ENCODE measurements around the gene SLC24A4.
"Not testable (repeated sequence)": the region's sequence is repeated elsewhere in the genome, so short reads cannot be mapped to it uniquely, and the experiment has no call there.

SLC24A4 gene

DNA sequence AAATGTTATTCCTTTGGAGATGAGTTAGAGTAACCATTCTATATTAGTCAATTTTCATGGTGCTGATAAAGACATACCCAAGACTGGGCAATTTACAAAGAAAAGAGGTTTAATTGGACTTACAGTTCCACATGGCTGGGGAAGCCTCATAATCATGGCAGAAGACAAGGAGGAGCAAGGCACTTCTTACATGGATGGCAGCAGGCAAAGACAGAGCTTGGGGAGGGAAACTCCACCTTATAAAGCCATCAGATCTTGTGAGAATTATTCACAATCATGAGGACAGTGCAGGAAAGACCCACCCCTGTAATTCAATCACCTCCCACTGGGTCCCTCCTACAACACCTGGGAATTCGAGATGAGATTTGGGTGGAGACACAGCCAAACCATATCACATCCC lies 79.5 kb downstream of the SLC24A4 start:
- not testable (repeated sequence) for DNase-seq (ENCODE audit: low read depth)

DNA sequence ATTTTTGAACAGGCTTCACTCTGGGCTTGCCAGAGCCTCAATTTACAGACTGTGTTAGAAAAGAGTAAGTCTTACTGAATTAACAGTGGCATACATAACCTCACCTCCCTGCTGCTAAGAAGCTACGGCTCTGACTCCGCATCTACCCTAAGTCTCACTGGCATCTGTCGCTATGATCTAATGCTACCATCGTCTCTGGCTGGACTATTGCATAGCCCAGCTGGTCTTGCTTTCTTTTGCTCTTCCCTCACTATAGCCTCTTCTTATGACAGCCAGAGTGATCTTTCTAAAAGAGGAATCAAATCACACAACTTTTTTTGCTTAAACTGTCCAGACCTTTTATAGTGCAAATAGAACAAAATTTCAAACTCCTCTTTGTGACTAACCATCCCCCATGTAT lies 81.1 kb downstream of the SLC24A4 start:
- DNase-seq (ENCODE audit: low read depth), result no peak

- no peak for DNase-seq (ENCODE audit: low read depth)
Observed at GRCh38 chr14:92404421-92404820, 81.5 kb downstream of the SLC24A4 start.

GRCh38 chr14:92404938-92405337 lies 82.0 kb downstream of the SLC24A4 start:
- no peak for DNase-seq (ENCODE audit: low read depth)

- DNase-seq (ENCODE audit: low read depth), result no peak
Observed at GRCh38 chr14:92407410-92407809, 84.4 kb downstream of the SLC24A4 start.

- DNase-seq (ENCODE audit: low read depth), result no peak
Observed at GRCh38 chr14:92409043-92409442, 86.1 kb downstream of the SLC24A4 start.

- no peak for DNase-seq (ENCODE audit: low read depth)
Observed at GRCh38 chr14:92411135-92411534, 88.2 kb downstream of the SLC24A4 start.

DNA sequence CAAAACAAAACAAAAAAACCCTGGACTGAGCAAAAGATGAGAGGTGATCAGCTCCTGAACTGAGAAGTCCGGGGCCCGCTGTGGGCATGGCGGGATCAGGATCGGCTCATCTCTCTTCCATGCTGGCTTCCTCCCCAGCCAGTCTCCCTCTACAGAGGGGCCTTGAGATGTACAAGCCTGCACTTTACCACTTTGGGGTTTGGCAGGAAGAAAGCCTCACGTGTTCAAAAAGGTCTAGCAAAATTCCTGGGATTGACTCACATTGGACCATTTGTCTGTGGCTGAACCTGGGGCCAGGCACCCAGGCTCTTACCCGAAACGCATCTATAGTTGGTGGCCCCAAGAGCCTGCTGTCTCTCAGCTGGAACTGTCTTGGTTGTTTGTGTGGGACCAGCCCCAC lies 89.0 kb downstream of the SLC24A4 start:
- no peak for DNase-seq (ENCODE audit: low read depth)

- no peak for DNase-seq (ENCODE audit: low read depth)
Observed at GRCh38 chr14:92412912-92413311, 89.9 kb downstream of the SLC24A4 start.

DNA sequence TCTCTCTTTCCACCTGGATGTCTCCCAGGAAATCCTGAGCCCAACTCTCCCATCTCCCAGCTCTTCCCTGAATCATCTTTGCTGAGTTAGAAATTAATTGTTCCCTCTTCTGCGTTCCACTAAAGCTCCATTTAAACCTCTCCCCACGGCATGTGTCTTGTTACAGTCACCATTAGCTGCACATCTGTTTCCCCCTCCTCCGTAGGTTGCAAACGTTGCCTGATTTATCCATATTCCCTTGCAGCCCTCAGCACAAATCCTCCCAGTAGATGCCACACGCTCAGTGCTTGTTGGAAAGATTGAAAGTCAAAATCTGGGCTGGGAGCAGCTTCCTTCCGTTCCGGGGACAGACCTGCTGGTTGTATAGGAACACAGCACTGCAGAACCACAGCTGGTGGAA lies 90.4 kb downstream of the SLC24A4 start:
- no peak for DNase-seq (ENCODE audit: low read depth)

DNA sequence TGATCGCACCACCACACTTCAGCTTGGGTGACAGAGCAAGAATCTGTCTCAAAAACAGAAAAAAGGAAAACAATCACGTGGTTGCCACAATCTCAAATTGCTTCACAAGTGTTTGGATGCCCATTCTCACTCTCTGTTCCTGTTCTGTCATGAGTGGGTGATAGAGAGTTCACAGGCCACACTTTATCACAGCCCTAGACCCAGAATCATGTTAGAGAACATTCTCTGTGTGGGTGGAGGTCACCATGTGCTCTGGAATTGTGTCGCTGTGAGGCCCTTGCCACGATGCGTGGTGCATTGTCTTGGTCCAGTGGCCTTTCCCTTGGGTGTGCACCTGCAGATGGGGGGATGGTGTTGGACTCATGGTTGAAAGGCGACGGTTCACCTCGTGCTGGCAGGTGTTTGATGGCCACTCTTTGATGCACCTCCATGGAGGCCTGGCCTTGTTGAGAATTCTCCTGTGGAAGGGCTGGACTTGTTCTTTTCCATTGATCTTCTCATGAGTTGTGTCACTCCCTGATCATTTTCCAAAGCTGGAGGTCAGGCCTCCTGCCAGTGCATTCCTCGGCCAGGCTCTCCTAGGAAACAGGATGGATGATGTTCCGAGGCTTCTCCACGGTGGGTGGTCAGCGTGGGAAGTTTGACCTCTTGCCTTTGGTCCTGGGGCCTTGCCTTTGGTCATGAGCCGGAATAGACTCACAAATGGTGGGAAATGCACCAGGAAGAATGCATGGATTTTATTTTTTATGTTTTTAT lies 91.9 kb downstream of the SLC24A4 start:
- DNase-seq (ENCODE audit: low read depth), result no peak

DNA sequence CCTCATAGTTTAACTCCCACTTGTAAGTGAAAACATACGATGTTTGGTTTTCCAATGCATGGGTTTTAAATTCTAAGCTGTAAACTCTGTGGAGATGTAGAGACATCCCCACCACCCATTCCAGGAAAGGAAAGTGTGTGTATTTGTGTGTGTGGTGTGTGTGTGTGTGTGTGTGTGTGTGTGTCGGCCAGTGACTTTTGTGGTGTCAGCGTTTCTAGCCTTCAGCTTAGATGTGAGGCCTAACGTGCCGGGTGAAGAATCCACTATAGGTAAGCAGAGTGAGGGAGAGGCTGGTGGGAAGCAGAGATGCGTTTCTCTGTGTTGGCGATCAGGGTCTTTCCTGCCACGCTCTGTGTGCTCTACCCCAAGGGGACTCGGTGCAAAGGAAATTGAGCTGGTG lies 93.0 kb downstream of the SLC24A4 start:
- DNase-seq (ENCODE audit: low read depth), result no peak

DNA sequence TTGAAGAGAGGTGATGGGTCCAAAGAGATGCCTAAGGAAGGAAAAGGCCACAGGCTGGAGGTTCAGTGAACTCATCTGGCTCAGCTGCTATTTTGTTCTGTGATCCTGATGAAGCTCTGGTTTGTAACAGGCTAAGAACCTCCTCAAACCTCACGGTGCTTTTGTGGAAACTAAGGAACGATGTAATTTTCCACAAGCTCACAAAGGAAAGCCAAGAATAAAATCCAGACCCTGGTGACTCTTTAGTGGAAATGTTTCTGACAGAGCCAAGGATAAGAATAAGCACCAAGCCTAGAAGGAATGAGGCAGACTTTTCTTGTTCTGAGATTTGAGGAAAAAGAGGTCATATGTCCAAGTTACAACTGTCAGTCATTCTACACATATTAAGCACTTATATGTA lies 93.6 kb downstream of the SLC24A4 start:
- no peak for DNase-seq (ENCODE audit: low read depth)

GRCh38 chr14:92417759-92418158 lies 94.8 kb downstream of the SLC24A4 start:
- no peak for DNase-seq (ENCODE audit: low read depth)

DNA sequence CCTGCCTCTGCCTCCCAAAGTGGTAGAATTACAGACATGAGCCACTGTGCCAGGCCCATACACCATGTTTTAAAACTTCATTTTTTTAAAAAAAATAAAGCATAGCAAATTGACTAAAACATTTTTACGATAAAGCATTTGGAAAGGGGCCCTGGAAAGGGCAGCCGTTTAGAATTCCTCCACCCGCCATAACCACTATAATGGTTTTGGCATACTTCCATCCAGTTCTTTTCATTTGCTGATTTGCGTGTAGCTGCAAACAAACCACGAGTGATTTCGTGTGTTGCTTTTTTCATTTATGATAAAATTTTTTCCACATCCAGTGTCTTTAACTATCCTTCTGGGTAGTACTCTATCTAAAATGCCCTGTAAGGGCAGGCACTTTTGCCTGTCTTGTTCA lies 98.8 kb downstream of the SLC24A4 start:
- no peak for DNase-seq (ENCODE audit: low read depth)

DNA sequence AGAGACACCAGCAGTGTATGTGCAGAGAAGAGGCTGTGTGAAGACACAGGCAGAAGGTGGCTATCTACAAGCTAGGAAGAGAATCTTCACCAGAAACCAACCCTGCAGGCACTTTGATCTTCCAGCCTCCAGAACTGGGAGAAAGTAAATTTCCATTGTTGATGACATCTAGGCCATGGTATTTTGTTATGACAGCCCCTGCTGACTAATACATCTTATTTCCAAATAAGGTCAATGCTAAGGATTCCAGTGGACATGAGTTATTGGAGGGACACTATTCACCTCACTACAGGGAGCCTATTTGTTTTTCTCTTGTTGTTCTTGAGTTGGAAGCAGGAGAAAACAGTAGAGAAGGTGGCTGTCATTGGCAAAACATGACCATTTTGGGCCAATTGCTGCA lies 102.1 kb downstream of the SLC24A4 start:
- no peak for DNase-seq (ENCODE audit: low read depth)

DNA sequence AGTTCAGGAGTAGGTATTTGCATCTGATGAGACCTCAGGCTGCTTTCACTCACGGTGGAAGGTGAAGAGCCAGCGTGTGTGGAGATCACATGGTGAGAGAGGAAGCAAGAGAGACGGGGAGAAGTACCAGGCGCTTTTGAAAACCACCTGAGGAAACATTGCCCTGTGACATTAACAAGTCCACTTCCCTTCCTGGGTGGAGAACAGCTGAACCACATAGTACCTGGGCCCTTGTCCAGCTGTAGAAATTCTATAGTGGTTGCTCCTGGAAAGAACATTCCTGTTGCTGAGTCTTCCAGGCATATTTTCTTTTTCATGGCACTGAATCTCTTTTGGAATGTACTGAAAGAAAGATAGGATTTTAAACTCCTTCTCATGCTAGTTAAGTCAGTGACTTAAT lies 103.3 kb downstream of the SLC24A4 start:
- DNase-seq (ENCODE audit: low read depth), result no peak

DNA sequence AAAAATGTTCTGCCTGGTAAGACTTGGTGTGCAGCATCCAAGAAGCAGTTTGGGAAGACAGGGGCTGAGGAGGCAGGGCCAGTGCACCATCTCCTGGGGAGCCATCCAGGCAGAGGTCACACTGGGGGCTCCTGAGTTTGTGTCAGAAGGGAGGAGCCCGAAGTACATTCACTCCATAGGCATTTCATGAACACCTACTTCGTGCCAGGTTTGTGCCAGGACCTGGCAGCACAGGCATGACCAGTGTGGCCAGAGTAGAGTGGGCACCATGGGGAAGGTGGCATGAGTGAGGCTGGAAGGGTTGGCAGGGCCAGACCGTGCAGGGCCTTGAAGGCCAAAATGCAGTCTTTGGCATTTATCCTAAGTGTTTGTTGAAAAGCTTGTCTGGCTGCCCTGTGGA lies 104.1 kb downstream of the SLC24A4 start:
- no peak for DNase-seq (ENCODE audit: low read depth)

DNA sequence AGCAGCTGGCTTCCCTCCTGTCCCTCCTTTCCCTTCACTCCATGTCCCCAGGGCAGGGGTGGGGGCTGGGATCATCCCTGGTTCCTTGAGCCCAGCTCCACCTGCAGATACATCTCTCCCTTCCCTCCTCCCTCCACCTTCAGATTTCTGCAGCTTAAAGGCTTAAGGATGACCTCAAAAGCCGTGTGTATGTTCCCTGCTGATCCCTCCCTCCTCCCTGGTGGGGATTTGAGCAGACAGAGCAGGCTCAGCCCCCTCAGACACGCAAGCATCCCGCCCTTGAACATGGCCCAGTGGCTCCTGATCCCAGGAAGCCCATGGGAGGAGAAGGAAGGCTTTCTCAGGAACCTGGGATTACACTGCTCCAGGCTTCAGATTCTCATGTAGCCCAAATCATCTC lies 107.7 kb downstream of the SLC24A4 start:
- DNase-seq (ENCODE audit: low read depth), result no peak

DNA sequence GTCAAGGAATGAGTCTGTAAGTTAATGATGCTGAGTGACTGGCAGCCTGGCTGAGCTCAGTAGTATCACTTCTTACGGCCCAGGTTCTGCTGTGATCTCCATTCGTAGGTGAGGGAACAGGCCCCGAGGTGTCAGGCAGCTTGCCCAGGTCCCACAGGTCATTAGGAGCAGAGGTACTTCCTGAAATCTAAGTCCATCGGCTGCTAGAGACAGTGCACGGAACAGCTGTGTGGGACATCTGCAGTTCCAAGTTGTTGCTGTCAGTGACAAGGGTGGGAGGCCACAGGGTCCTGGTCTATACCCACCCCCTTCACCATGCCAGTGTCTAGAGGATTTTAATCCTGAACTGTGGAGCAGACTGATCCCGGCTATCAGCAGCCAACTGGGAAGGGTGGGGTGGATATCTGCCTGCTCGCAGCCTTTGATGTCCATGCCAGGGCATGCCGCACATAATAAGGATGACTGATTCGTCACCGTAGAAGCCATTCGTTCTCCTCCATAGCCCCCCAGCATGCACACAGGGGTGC lies 108.3 kb downstream of the SLC24A4 start:
- DNase-seq (ENCODE audit: low read depth), result no peak

- no peak for DNase-seq (ENCODE audit: low read depth)
Observed at GRCh38 chr14:92433407-92433806, 110.4 kb downstream of the SLC24A4 start.

GRCh38 chr14:92435154-92435553 lies 112.2 kb downstream of the SLC24A4 start:
- no peak for DNase-seq (ENCODE audit: low read depth)

- no peak for DNase-seq (ENCODE audit: low read depth)
Observed at GRCh38 chr14:92436115-92436776, 113.3 kb downstream of the SLC24A4 start.

GRCh38 chr14:92437309-92437708 lies 114.3 kb downstream of the SLC24A4 start:
- no peak for DNase-seq (ENCODE audit: low read depth)

Measured in activated T-cell treated with anti-CD3 and anti-CD28 coated beads for 1 hour (primary cell).